ENCODE results near the gene TUBGCP3. TPM values are rescaled to one million over a fixed set of nuclear protein-coding genes. Genes with fewer than 3 reads are reported as not detected.
"Not testable (repeated sequence)": the region's sequence is repeated elsewhere in the genome, so short reads cannot be mapped to it uniquely, and the experiment has no call there.

The TUBGCP3 gene
- total RNA-seq, 2 experiments from 2014 or later = 30.6 to 31.3 TPM

- intact Hi-C loops (cut with DNase I, micrococcal nuclease) = no loop called here
- H3K4me1 Mint-ChIP-seq (ENCODE audit: low read depth) = peaks cover 7% of the 10 kb centered on the region
- no peak overlapping the region for H3K4me3 Mint-ChIP-seq
Observed at GRCh38 chr13:112636401-112636975, 48.5 kb upstream of the TUBGCP3 start.

GRCh38 chr13:112635323-112635722 lies 47.4 kb upstream of the TUBGCP3 start:
- CTCF ChIA-PET = no interaction called here
- POLR2A ChIA-PET = no interaction called here
- H3K4me3 Mint-ChIP-seq = no peak overlapping the region

More at GRCh38 chr13:112636401-112636975, 48.5 kb upstream of the TUBGCP3 start:
- Histone ChIP-seq H3K27me3 (ENCODE audit: control insufficient read depth in 1 of 2, insufficient read depth in 2 of 2, low read length in 2 of 2) (peaks cover 3 to 4% of the 10 kb centered on the region in 2 experiments), H3K9me3 (ENCODE audit: control insufficient read depth in 1 of 2, insufficient read depth in 1 of 2, low read length in 2 of 2) (no peaks in the 10 kb centered on the region), H3K4me3 (ENCODE audit: low read length) (no peak overlapping the region), H3K36me3 (ENCODE audit: insufficient read depth, low read length) (no peaks in the 10 kb centered on the region), H3K27ac (ENCODE audit: low read depth in 1 of 2, low read length in 2 of 2) (no peak overlapping the region), H3K4me1 (ENCODE audit: insufficient read depth, low read length) (peaks cover 13% of the 10 kb centered on the region)
- DNase-seq (no peak), ATAC-seq (ENCODE audit: poor library complexity) (no peak)
- ChIA-PET CTCF (no interaction called here), POLR2A (no interaction called here)
- Mint-ChIP-seq H3K27ac (no peak overlapping the region), H3K9me3 (no peaks in the 10 kb centered on the region), H3K27me3 (peaks cover 10% of the 10 kb centered on the region), H3K36me3 (ENCODE audit: low read depth) (no peaks in the 10 kb centered on the region)
- no peak for TF ChIP-seq CTCF (IDR thresholded peaks at IDR 0.05)

GRCh38 chr13:112634102-112634501 lies 46.1 kb upstream of the TUBGCP3 start:
- Mint-ChIP-seq H3K36me3 (ENCODE audit: low read depth) (no peaks in the 10 kb centered on the region), H3K9me3 (no peaks in the 10 kb centered on the region)
- intact Hi-C loops (cut with DNase I, micrococcal nuclease) = no loop called here

More at GRCh38 chr13:112635323-112635722, 47.4 kb upstream of the TUBGCP3 start:
- H3K36me3 ChIP-seq (ENCODE audit: insufficient read depth, low read length) = no peaks in the 10 kb centered on the region
- intact Hi-C loops (cut with DNase I, micrococcal nuclease) = no loop called here
- H3K27me3 Mint-ChIP-seq = peaks cover 10% of the 10 kb centered on the region
- H3K27ac Mint-ChIP-seq = no peak overlapping the region
- H3K4me1 ChIP-seq (ENCODE audit: insufficient read depth, low read length) = peaks cover 7% of the 10 kb centered on the region
- H3K4me1 Mint-ChIP-seq (ENCODE audit: low read depth) = peaks cover 7% of the 10 kb centered on the region
- no peaks in the 10 kb centered on the region for H3K9me3 ChIP-seq (ENCODE audit: control insufficient read depth in 1 of 2, insufficient read depth in 1 of 2, low read length in 2 of 2)
- ATAC-seq (ENCODE audit: poor library complexity) (no peak), DNase-seq (no peak)
- no peak for TF ChIP-seq CTCF (IDR thresholded peaks at IDR 0.05)
- no peak overlapping the region for H3K4me3 ChIP-seq (ENCODE audit: low read length)
- H3K27me3 ChIP-seq (ENCODE audit: control insufficient read depth in 1 of 2, insufficient read depth in 2 of 2, low read length in 2 of 2) = peaks cover 3 to 4% of the 10 kb centered on the region in 2 experiments
- H3K9me3 Mint-ChIP-seq = no peaks in the 10 kb centered on the region
- no peak overlapping the region for H3K27ac ChIP-seq (ENCODE audit: low read depth in 1 of 2, low read length in 2 of 2)
- no peaks in the 10 kb centered on the region for H3K36me3 Mint-ChIP-seq (ENCODE audit: low read depth)

GRCh38 chr13:112630226-112630625 lies 42.3 kb upstream of the TUBGCP3 start:
- intact Hi-C loops (cut with DNase I, micrococcal nuclease); H3K9me3 Mint-ChIP-seq; DNase-seq; H3K27me3 ChIP-seq (ENCODE audit: control insufficient read depth in 1 of 2, insufficient read depth in 2 of 2, low read length in 2 of 2); H3K27me3 Mint-ChIP-seq; H3K4me3 Mint-ChIP-seq; H3K36me3 ChIP-seq (ENCODE audit: insufficient read depth, low read length); H3K9me3 ChIP-seq (ENCODE audit: control insufficient read depth in 1 of 2, insufficient read depth in 1 of 2, low read length in 2 of 2); H3K4me3 ChIP-seq (ENCODE audit: low read length); H3K27ac ChIP-seq (ENCODE audit: low read depth in 1 of 2, low read length in 2 of 2); CTCF ChIA-PET; H3K27ac Mint-ChIP-seq; H3K36me3 Mint-ChIP-seq (ENCODE audit: low read depth); H3K4me1 ChIP-seq (ENCODE audit: insufficient read depth, low read length); POLR2A ChIA-PET; ATAC-seq (ENCODE audit: poor library complexity); H3K4me1 Mint-ChIP-seq (ENCODE audit: low read depth): not testable (repeated sequence)

More at GRCh38 chr13:112634102-112634501, 46.1 kb upstream of the TUBGCP3 start:
- Mint-ChIP-seq H3K27me3 (peaks cover 12% of the 10 kb centered on the region), H3K27ac (no peak overlapping the region), H3K4me1 (ENCODE audit: low read depth) (peaks cover 7% of the 10 kb centered on the region), H3K4me3 (no peak overlapping the region)
- no peak for TF ChIP-seq CTCF (IDR thresholded peaks at IDR 0.05)
- no peak for DNase-seq
- POLR2A ChIA-PET = no interaction called here
- peaks cover under 1 to 4% of the 10 kb centered on the region in 2 experiments for H3K27me3 ChIP-seq (ENCODE audit: control insufficient read depth in 1 of 2, insufficient read depth in 2 of 2, low read length in 2 of 2)
- no peaks in the 10 kb centered on the region for H3K9me3 ChIP-seq (ENCODE audit: control insufficient read depth in 1 of 2, insufficient read depth in 1 of 2, low read length in 2 of 2)
- ATAC-seq (ENCODE audit: poor library complexity) = no peak
- H3K36me3 ChIP-seq (ENCODE audit: insufficient read depth, low read length) = no peaks in the 10 kb centered on the region
- no peak overlapping the region for H3K4me3 ChIP-seq (ENCODE audit: low read length)
- CTCF ChIA-PET = no interaction called here
- H3K4me1 ChIP-seq (ENCODE audit: insufficient read depth, low read length) = peaks cover 7% of the 10 kb centered on the region
- H3K27ac ChIP-seq (ENCODE audit: low read depth in 1 of 2, low read length in 2 of 2) = no peak overlapping the region
